Measurements from ENCODE around the gene ATG9B.
"Not testable (repeated sequence)": the region's sequence is repeated elsewhere in the genome, so short reads cannot be mapped to it uniquely, and the experiment has no call there.

ATG9B gene

DNA sequence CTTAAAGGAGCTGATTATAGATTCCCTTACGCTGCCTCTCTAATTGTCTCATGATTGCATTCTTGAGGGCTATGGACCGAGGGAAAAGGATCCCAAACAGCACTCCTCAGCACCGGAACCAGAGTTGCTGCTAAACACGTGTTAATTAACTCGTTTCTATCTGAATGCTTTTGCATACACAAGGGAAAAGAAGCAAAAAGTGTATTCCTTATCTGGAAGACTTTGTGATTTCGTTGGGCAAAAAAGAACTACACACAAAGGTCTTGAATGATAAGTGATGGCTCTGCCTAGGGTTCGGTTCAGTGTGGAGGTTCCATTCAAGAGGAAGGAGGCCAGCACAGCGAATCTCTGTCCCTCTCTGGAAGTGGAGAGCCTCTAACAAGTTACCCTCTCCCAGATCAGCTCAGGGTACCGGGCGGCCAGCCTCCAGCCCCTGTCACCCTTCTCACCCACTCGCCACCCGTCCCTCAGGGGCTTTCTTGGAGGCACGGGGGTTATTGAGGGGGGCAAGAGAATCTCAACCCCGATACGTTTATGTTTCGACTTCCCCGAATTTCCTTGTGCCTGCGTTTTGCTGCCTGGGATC is 34.6 kb upstream of the ATG9B start:
- peak; percentile 24 for DNase-seq

DNA sequence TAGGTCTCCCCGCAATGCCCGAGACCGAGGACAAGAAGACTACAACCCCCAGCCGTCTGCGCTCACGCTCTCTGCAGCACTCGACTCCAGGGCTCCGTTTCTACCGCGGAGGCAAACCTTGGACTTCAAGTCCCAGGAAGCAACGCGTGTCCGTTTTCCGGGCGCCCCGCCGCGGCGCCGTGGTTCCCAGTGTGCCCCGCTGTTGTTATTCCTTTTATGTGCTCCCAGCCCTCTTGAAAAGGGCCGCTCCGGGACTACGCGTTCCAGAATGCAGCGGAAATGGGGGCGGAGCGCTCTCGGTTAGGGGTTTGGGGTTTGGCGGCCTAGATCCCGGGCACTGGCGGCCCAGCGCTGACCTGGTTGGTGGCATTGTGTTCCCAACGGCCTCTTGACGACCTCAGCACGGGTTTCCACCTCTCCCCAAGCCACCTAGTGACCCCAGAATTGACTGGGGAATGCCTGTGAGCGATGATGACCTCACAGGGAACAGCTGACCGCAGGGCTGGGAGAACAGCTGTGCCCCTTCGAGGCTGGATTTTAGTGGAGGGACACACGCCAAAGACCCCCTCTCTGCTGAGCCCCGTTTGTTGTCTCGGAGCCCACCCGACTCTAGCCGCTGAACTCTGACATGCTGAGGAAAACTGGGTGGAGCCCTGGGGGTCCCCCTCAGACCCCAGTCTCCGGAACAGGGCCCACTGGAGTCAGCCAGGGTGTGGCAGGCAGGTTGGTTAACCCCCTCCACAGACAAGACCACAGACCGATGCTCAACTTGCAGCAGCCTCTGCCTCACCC is 33.9 kb upstream of the ATG9B start:
- DNase-seq, result peak; percentile 99

DNA sequence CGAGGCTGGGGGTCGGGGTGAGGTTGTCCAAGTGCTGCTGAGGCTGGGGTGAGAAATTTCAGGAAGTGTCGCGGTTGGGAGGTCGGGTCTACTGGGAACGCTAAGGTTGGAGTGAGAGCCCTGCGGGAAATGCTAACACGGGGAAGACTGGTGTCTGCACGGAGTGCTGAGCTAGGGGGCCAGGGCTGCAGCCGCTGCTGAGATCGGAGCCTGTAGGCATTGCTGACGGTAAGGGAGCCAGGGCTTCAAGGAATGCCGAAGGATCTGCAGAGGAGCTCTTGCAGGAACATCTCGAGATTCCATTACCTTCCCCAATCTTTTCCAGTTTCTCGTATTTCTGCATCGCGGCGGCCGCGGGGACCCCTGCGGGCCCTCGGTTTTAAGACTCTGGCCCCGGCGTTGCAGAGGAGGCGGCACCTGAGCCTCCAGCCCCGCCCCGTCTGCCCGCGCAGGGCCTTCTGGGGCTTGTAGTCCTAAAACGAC is 33.3 kb upstream of the ATG9B start, which contains the start of gene CDK5:
TSS of gene CDK5 (minus strand) at position 392 of the 483 bp plus-strand sequence. CDS start at position 343, 49 bp downstream.
- no peak for DNase-seq

DNA sequence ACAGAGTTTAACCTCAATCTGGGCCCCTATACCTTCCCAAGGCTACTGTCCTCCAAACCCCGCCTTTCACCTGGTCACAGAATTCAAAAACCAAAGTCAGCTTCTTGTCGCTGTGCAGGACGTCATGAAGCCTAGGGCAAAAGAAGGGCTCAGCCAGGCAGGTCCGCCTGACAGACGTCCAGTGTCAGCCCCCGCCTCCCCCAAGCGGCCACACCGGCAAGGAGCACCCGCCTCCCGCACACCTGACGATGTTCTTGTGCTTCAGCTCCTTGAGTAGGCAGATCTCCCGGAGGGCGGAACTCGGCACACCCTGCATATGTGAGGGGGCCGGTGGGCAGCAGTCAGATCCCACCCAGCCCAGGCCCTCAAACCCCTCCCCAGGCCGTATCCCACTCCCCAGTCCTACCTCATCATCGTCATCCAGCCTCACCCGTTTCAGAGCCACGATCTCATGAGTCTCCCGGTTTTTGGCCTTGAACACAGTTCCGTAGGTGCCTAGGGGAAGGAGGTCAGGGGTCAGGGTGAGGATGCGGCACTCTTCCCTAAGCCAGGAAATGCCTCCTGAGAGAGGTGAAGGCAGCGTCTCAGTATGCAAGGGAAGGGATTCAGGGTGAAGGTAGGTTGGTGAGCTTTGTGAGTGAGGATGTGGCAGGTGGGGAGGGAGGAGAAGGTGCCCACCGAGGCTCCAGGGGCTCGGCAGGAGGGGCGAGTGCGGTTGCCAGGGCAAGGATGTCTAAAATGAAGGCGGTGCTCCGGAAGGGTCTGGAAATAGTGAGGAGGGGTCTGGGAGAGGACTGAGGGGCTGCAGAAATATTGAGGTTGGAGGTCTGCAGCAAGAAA is 32.6 kb upstream of the ATG9B start:
- DNase-seq, result no peak

DNA sequence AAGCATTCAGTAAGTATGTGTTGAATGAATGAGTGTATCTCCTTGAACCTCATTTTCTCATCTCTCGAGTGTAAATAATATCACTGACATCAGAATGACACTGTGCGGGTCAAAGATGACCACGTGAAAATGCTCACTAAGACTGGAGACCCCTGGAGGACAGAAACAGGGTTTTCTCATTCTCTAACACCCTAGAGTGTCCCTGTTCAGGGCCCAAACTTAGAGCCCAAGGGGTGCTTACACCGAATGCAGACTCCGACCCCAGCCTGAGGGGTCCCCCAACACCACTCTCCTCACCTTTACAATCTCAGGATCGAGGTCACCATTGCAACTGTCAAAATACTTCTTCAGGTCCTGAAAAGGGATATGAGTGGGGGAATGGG is 32.0 kb upstream of the ATG9B start:
- no peak for DNase-seq

DNA sequence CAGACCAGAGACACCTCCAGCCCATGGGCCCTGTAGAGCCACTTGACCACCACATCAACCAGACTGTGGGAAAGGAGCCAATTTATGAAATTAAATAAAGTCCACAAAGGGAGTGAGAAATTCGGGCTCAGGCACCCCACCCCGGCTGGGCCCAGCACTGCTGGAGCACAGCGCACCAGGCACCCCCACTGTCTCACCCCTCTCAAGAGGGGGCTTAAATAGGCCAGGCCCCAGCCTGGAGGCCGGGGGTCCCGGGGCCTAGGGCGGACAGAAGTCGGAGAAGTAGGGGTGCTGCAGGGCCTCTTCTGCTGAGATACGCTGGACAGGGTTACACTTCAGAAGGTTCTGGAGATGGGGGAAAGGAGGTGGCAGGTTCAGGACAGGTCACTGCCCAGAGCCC is 29.5 kb upstream of the ATG9B start:
- DNase-seq, result no peak

DNA sequence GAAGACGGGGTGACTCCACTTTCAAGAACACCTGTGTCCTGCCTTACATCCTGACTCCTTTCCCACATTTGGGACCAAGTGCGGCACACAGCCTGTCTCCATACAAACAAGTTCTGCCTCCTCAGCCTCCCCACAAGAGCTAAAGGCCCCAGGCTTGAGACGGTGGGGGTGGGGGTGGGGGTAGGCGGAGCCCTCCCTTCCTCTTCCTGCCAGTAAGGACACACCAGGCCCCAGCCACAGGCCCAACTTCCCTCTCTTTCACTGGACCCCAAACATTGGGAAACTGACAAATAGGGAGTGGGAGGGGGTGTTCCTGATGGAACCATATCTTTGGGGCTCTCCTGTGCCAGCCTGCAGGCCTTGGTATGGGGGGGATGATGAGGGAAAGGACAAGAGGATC is 28.8 kb upstream of the ATG9B start:
- DNase-seq, result no peak

DNA sequence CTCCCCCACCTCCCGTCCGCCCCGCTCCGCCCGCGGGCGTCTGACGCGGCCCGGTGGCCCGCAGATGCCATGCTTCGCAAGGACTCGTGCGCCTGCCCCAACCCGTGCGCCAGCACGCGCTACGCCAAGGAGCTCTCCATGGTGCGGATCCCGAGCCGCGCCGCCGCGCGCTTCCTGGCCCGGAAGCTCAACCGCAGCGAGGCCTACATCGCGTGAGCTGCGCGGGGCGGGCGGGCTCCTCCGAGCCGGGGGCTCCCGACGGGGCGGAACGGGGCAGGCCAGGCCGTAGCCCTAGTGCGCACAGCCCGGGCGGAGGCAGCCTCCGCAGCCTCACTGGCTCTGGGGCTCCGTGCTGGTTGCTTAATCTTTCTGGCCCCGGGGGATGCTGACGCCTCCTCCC is 26.8 kb upstream of the ATG9B start:
- DNase-seq, result peak; percentile 60

DNA sequence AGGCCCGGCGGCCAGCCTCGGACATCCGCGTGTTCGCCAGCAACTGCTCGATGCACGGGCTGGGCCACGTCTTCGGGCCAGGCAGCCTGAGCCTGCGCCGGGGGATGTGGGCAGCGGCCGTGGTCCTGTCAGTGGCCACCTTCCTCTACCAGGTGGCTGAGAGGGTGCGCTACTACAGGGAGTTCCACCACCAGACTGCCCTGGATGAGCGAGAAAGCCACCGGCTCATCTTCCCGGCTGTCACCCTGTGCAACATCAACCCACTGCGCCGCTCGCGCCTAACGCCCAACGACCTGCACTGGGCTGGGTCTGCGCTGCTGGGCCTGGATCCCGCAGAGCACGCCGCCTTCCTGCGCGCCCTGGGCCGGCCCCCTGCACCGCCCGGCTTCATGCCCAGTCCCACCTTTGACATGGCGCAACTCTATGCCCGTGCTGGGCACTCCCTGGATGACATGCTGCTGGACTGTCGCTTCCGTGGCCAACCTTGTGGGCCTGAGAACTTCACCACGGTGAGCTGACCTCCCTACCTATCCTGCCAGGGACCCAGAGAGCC is 24.7 kb upstream of the ATG9B start:
- DNase-seq, result no peak

DNA sequence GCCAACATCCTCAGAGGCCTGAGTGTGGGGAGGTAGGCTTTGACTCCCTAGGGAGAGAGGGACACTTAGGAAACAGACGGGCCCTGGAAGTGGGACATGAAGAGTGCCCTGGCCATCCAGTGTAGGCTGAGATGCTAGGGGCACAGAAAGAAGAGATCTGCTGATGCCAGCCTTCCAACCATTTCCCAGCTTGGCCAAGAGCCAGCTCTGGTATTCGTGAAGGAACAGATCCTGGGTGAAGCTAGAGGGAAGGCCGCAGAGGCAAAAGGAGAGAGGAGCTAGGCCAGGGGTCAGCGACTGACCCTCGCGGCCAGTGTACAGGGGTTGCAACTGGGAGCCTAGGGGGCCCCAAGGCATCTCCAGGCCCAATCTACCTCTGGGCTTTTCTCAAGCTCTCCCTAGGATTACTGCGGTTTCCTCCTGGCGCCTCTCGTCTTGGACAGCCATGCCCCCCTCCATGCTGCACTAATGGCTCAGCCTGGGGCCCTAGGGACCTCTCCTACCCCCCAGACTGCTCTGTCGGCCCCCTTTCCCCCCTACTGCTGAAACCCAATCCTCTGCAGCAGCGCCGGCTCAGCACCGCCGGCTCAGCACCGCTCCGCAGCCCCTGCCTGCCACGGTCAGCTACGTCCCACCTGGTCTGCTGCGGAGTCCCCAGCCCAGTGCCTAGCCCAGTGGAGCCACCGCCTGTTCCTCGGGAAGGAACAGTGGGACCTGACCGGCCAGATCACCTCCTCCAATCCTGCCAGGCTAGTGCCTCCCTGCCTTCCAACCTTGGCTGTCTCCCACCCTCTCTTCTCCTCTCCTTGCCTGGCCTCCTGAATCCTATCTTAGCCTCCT is 23.9 kb upstream of the ATG9B start, which contains the start of gene ASIC3:
TSS of gene ASIC3 (plus strand) at position 556 of the 840 bp plus-strand sequence. CDS start 355 bp downstream, outside the sequence.
- no peak for DNase-seq

DNA sequence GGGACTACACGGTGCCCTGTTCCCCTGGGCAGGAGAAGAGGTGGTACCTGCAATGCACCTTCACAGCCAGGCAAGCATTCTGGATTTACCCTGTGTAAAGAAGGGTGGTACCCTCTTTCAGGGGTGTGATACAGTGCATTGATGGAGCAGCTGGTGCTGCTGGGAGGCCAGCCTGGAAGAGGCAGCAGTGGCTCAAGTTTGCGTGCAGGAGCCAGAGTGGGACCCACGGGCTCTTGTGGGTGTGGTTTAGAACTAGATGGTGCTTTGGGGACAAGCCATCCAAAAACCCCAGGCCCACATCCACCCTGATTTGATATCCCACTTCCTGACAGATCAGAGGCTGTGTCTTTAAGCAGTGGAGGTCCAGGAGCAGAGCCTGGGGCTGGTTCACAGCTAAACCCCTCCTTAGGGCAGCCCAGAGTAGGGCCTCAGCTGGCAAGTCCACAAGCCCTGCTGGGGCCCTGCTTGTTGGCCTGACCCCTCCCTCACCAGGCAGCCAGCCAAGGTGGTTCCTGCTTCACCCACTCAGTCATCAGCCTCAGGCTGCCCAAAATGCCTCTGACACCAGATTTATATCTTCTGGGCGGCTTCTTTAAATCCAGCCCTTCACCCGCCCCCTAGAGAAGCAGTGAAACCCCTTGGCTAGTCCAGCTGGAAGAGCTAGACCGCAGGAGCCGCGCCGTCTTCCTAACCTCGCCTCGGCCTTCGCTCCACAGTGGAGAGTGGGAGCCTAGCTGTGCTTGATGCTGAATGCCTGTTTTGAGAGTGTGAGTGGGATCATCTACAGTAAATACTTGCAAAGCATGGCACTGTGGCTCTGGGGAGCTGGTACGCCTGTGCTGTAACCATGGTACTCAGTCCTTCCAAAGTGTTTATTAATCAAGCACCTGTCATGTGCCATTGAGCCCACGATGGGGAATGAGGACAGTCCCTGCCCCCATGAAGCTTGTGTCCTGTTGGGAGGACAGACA is 22.6 kb upstream of the ATG9B start:
- no peak for DNase-seq

DNA sequence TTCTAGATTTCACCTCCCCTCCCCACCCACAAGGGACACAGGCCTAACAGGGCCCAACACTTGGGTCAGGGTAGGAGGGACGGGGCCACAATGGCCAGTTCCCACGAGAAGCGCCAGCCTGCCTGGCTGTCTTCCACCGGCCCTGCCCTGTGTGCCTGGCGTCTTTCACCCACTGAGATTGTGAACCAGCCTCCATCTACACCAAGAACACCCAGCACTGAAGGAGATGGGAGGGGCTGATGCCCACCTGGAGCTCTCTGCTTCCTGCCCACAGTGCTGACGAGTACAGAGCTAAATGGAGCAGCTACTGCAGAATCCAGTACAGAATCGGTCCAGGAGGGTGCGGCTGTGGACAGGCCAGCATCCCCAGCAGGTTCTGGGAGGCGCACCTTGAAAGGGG is 21.7 kb upstream of the ATG9B start:
- DNase-seq, result no peak

DNA sequence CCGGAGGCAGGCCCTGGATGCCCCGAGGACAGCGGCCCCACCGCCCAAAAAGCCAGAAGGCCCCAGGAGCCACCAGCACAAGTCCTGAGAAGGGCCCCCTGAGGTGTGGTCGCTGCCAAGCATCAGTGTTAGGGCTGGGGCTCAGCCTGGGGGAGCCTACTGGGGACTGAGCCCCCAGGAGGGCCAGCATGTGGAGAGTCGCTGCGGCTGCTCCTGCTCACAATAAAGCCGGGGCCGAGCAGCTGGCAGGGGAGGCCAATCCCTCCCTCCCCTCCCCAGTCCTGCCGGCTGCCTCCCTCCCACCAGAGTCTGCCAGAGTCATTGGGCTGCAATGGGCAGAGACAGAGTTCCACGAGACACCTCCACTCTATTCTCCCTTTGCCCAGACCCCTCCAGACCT is 21.0 kb upstream of the ATG9B start:
- no peak for DNase-seq

DNA sequence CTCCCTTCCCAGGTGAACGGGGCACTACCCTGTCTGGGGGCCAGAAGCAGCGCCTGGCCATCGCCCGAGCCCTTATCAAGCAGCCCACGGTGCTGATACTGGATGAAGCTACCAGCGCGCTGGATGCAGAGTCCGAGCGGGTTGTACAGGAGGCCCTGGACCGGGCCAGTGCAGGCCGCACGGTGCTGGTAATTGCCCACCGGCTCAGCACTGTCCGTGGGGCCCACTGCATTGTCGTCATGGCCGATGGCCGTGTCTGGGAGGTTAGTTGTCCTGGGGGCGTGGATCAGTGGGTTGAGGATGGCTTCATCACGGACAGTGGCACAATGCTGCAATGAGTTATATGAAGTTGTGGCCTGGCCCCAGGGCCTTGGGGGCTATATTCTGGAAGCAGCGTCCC is 19.7 kb upstream of the ATG9B start:
- DNase-seq, result no peak

DNA sequence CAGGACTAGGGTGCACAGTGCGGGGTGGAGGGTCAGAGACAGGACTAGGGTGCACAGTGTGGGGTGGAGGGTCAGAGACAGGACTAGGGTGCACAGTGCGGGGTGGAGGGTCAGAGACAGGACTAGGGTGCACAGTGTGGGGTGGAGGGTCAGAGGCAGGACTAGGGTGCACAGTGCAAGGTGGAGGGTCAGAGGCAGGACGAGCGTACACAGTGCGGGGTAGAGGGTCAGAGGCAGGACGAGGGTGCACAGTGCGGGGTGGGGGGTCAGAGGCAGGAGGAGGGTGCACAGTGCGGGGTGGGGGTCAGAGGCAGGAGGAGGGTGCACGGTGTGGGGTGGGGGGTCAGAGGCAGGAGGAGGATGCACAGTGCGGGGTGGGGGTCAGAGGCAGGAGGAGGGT is 19.2 kb upstream of the ATG9B start:
- not testable (repeated sequence) for DNase-seq

DNA sequence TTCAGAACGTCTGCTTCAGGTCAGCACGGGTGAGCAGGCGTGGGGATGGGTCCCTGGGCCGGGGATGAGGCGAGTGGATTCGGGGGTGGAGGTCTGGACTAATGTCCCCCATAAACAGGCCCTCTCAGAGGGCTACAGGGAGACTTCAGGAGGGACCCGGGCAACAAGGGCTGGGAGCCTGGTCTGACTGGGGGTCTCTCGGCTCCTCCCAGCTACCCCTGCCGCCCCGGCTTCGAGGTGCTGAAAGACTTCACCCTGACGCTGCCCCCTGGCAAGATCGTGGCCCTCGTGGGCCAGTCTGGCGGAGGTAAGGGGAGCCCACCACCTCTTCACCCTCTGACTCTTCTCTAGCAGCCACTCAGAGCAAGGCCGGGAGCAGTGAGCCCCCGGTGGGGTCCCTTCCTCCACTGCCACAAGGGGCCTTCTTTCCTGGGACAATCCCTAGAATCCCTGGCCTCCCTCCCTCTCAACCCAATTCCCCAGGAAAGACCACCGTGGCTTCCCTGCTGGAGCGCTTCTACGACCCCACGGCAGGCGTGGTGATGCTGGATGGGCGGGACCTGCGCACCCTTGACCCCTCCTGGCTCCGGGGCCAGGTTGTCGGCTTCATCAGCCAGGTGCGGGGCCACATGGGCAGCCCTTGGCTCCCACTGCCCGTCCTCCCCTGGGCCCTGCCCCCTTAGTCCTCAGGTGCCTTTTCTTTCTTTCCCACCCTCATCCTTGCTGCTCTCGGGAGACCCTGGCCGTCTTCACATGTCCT is 16.5 kb upstream of the ATG9B start:
- DNase-seq, result no peak

DNA sequence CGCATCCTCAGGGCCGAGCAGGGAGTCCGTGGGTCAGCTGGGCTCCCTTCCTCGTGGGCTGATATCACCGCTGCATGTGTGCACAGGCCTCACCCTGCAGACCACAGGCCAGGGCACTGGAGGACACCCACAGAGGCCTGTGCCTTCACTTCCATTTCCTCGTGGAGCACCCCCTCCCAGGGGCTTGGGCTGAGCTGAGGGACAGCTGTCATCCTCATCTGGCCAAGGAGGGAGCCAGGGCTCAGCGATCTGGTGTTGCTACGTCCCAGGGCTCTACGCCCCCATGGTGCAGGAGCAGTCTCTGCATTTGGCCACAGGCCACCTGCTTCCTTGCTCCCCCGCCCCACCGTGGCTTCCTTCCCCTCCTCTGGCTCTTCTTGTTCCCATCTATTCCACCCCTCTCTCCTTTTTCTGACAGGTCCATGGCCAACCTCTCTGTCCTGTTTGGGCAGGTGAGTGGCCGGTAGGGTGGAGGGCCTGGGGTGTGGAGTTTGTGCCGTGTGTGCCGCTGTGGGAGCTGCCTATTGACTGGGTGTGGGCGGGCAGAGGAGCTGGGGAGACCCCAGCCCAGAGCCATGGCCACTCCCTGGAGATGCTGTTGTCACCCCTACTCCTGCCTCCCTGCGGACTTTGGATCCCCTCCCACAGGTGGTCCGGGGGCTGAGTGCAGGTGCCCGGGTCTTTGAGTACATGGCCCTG is 15.7 kb upstream of the ATG9B start:
- DNase-seq, result no peak

DNA sequence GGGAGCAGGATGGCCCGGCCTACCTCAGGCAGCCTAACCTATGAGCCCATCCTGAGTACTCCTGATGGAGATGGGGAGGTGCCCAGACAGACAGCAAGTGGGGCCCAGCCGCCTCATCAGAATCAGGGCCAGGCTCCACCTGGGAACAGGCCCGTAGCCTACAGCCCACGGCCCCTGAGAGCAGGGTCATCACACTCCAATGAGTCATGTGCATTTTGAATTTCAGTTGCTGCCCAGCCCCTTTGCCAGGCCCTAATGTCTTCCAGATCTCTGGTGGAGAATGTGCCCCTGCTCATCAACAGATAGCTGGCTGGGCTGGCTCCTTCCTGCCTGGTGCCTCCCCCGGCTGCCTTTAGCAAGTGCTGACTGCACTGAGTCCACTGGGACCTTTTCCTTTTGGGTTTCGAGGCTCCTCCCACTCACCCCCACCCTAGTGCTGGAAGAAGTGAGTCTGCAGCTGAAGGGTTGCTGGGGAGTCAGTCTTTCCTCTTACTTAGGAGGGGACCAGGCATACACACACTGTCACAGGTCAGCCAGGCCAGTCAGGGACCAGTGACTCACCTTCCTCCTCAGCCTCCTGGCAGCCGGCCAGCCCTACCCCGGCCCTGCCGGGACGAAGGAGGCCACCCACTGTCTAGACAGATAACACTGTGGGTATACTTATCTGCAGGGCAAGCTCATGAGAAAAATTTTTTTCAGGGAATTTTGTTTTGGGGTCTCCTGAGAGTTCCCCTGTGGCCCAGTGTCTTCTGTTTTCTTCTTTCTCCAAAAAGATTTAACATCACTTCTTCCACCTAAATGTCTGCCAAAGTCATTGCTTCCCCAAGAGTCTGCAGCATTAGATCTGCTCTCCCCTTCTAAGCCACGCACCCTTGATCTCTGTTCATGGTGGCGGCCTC is 14.9 kb upstream of the ATG9B start:
- DNase-seq, result peak; percentile 25
